HG03520 (cell line): ENCODE measurements around the gene INSR.
"Not testable (repeated sequence)": the region's sequence is repeated elsewhere in the genome, so short reads cannot be mapped to it uniquely, and the experiment has no call there.

Source experiments
- ATAC-seq: cut with Tn5 transposase; IDR thresholded peaks from one replicate; pipeline ENCODE4 v1.9.1; 2021; ENCODE audit warnings: mild to moderate bottlenecking, moderate library complexity; ENCODE audit not compliant: unreplicated experiment

The INSR gene

DNA sequence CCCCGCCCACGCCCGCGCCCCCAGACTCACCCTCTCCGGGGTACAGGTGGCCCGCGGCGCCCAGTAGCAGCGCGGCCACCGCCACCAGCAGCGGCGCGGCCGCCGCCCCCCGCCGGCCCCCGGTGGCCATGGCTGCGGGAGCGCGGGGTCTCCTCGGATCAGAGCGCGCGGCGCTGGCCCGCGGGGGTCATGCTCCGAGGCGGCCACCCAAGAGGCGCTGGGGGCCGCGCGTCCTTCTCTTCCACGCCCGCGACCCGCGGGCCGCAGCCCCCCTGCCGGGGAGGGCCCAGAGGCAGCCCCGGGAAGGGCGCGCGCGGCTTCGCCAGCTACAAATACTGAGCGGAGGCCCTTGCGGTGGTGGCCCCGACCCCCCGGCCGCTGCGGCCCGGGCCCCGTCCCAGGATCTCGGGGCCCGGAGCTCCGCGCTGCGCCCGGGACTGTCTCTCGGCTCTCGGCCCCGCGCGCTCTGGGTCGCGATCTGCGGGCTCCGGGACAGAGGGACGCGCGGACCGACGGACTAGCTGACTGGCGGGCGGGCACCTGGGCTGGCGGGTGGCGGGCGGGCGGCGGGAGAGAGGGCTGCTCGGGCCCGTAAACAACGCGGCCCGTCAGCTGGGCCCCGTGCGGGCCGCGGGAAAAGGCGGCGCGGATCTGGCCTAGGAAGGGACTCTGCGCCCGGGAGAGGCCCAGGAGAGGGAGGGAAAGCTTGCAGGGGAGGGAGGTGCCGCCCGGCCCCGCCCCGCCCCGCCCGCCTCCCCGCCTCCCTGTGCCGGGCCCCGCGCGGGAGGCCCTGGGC, at the start of gene INSR:
Gene INSR (minus strand): TSS at position 653 of the 796 bp plus-strand sequence. CDS start 523 bp downstream, at position 130.
- peak; percentile 57 for ATAC-seq

DNA sequence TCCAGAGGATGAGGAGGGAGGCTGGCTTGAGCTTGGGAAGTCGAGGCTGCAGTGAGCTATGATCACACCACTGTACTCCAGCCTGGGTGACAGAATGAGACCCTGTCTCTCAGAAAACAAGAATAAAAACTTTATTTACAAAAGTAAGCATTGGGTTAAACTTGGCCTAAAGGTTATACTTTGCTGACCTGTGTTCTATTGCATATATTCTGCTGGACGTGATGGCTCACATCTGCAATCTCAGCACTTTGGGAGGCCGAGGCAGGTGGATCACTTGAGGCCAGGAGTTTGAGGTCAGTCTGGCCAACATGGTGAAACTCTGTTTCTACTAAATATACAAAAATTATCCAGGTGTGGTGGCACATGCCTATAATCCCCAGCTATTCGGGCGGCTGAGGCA, 47.9 kb upstream of the INSR start:
- ATAC-seq = no peak

DNA sequence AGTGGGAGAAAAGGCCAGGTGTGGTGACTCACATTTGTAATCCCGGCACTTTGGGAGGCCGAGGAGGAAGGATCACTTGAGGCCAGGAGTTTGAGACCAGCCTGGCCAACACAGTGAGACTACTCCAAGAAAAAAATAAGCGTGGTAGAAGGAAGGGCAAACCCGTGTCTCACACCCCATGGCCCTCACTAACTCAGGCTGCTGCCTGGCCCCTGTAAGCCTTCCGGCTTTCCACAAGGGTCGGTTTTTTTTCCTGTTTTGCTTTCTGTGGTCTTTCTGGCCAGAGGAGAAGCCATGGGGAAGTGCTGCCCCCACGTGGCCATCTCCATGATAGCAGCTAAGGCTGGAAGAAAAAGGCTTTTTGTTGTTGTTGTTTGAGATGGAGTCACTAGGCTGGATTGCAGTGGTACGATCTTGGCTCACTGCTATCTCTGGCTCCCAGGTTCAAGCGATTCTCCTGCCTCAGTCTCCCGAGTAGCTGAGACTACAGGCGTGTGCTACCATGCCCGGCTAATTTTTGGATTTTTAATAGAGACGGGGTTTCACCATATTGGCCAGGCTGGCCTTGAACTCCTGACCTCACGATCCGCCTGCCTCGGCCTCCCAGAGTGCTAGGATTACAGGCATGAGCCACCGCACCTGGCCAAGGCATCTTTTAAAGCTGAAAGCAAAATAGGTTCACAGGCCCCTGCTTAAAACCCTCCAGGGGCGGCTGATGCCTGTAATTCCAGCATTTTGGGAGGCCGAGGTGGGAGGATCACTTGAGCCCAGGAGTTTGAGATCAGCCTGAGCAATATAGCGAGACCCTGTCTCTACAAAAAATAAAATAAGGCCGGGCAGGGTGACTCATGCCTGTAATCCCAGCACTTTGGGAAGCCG, 47.0 kb upstream of the INSR start:
- no peak for ATAC-seq

DNA sequence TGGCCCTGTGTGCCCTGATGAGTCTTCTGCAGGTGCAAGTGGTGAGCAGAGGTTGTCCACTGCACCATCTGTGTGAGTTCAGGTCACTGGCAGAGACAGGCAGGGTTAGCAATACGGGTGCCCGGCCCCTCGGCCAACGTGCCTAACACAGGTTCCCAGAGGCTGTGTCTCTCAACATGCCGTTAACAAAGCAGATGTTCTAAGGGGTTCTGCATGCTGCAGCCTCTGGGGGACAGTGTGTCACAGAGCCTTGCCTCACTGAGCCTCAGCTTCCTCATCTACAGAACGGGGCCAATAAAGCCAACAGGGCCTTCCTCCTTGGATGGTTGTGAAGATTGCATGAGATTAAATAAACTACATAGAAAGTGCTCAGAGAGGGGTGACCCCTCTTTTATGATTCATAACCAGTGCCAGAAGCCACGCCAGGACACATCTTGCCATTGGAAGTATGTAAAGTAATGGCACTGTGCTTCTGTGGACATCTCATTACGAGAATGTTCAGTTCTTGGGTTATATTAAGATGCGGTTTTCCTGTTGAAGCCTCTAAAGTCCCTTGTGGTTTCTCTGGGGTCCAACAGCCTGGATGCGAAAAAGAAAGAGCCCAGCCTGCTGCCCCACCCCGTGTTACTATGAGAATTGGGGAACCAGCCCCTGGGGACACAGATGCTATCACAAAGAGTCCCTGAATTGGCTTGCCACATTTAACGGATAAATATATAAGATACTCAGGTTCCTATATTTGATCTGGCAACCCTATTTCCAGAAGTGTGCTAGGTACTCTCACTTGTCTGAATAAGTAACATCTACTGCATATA, 43.4 kb upstream of the INSR start:
- ATAC-seq = peak; percentile 77

DNA sequence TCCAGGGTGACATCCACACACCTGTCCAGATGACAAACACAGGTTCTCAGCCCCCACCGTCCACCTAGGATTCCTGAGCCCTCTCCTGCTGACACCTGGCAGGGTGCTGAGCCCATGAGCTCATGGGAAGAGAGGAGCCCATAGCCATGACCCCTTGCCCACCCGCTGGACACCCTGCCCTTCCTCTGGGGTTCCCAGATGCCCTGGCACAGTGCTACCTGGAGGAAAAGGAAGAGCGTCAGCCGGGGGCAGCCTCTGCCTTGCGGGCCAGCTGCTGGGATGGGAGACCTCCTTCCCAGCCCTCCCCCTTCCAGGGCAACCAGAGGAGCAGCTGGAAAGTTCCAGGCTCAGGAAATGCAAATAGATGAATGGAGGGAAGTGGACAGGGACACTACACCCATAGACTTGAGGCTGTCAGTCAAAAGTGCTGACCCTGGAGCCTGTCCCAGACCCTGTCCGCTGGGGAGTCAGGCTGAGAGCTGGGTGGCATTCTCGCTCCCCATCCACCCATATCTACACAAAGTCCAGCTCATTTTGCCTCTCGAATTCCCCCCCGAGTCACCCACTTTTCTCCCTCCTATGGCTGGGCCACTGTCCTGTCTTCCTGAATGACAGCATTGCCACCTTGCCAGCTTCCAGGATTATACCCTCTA, 42.2 kb upstream of the INSR start:
- no peak for ATAC-seq

DNA sequence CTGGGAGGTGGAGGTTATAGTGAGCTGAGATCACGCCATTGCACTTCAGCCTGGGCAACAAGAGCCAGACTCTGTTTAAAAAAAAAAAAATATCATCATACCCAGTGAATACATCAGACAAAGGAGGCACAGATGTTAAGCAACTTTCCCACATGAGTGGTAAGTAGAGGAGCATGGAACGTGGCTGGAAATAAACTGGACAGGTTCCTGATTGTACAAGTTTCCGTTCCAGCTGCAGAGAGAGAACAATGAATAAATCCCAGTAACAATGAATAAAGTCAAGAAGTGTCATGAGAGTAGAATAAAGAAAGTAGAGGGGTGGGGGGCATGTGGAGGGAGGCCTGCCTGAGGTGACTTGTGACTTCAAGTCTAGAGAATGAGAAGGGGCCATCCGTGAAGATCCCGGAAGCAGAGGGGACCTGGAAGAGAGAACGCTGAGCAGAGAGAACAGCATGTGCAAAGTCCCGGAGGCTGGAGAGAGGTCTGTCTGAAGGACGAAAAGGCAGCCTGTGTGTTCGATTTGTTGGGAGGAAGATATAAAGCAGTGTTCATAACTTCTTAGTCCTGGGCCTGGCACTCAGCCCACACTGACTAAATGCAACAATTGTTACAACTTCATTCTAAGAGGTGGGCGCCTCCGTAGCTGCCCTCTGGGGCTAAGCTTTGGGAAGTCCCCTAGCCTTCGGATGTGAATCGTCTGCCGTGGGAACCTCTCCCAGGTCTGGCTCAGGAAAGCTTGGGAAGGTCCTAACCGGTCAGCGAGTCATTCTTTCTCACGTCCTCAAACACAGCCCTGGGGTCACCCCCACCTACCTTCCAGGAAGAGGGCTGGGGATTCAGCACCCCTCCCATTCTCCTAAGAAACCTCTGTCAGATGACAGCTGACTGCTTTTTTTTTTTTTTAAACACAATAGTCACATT, 39.2 kb upstream of the INSR start:
- ATAC-seq = no peak

DNA sequence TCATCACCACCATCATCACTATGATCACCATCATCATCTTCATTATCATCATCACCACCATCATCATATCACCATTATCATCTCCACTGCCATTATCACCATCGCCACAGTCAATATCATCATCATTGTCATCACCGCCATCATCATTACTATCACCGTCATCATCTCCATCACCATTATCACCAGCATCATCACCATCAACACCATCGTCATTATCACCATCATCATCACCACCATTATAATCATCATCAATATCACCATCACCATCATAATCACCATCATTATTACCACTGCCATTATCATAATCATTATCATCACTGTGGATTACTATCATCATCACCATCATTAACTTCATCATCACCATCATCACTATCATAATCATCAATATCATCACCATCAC, 37.2 kb upstream of the INSR start:
- ATAC-seq = no peak

DNA sequence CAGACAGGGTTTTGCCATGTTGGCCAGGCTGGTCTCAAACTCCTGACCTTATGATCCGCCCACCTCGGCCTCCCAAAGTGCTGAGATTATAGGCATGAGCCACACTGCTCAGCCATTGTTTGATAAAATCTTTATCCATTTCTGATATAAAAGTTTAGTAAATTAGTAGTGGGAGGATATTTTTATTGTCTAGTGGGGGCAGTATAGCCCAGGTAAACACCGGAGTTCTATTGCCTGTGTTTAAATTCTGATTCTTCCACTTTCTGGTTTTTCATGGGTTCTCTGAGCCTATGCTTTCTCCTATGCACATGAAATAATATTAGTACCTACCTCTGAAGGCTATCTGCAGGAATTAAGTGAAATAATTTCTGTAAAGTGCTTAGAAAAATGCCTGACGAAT, 34.4 kb upstream of the INSR start:
- ATAC-seq = no peak

DNA sequence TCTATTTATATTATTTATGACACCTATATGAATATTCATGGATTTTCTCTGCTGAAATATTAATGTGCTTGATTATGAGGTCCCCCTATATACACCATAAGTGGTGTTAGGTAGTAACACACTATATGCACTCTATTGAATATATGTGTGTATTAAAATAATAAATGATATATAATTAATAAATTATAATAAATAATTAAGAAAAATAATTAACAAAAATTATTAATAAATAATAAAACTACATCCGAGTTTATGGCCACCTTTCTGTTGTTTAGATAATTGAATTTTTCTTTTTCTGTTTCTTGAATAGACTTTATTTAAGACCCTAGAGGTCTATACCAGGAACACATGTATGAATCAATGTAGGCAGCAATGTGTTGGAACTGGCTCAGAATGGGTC, 33.6 kb upstream of the INSR start:
- no peak for ATAC-seq

DNA sequence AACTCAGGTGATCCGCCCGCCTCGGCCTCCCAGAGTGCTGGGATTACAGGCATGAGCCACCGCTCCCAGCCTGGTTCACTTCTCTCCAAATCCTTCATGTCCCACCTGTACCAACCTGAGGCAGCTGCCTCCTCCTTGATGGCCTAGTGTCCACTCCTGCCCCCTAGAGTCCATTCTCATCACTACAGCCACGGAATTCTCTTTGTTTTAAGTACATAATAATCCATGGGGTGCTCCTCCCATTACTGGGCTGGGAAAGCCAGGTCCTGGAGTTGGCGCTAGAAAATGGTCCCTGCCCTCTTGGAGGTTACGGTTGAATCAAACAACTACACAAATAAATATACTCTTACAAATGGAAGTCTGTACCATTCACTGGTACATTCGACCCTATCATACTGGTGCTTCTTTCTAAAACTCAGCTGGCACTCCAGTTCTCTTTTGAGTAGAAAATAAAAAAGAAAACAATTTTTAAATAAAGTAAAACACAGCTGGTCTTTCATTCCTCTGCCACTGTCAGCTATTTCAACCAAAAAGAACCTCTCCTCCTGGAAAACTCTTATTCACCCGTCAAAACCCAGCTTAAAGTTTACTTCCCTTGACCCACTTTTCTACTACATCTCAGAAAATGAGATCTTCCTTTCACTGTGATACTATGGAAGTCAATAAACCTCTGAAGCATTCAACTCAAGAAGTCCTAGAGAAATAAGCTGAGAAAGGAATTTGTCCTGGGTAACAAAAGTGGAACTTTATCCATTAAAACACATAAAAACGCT, 32.1 kb upstream of the INSR start:
- no peak for ATAC-seq

DNA sequence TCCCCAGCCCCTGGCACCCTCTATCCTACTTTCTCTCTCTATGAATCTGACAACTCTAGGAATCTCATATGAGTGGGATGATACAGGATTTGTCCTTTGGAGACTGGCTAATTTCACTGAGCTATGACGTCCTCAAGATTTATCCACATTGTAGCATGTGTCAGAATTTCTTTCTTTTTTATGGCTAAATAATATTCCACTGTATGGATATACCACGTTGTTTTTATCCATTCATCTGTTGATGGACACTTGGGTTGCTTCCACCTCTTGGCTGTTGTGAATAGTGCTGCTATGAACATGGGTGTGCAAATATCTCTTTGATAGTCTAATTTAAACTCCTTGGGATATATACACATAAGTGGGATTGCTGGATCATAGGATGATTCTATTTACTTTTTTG, 24.0 kb upstream of the INSR start:
- ATAC-seq = no peak

DNA sequence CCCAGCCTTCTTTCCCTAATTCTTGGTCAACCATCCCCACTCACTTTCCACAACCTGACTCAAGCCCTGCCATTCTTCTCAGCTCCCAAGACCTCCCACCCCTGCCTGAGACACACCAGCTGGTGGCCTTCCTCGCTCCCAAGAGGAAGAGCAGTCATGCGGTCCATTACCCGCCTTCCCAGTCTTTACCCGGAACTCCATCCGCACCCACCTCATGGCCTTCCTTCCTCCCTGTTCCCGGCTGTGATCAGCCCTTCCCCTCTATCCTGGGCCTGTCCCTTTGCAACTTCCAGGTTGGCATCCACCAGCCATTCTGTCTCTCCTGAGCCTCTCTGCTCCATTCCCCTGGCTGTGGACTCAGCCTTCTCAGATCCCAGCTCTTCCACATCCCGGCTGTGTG, 18.6 kb upstream of the INSR start:
- ATAC-seq = no peak

DNA sequence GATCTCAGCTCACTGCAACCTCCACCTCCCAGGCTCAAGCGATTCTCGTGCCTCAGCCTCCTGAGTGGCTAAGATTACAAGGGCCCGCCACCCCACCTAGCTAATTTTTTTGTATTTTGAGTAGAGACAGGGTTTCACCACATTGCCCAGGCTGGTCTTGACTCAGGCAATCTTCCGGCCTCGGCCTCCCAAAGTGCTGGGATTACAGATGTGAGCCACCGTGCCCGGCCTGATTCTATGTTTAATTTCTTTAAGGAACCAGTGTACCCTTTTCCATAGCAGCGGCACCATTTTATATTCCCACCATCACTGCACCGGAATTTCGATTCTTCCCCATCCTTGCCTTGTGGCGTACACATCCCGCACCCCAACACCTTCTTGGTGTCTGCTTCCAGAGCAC, 17.7 kb upstream of the INSR start:
- ATAC-seq = no peak

DNA sequence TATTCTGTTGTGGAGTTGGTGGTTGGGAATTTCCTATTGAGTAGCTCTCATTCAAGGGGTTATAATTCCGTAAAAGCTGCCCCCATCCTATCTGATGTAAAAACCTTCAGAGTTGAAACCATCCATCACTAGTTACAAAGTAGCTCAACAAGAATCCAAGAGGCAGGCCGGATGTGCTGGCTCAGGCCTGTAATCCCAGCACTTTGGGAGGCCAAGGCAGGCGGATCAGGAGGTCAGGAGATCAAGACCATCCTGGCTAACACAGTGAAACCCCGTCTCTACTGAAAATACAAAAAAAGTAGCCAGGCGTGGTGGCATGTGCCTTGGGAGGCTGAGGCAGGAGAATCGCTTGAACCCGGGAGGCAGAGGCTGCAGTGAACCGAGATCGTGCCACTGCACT, 14.1 kb upstream of the INSR start:
- ATAC-seq = not testable (repeated sequence)

DNA sequence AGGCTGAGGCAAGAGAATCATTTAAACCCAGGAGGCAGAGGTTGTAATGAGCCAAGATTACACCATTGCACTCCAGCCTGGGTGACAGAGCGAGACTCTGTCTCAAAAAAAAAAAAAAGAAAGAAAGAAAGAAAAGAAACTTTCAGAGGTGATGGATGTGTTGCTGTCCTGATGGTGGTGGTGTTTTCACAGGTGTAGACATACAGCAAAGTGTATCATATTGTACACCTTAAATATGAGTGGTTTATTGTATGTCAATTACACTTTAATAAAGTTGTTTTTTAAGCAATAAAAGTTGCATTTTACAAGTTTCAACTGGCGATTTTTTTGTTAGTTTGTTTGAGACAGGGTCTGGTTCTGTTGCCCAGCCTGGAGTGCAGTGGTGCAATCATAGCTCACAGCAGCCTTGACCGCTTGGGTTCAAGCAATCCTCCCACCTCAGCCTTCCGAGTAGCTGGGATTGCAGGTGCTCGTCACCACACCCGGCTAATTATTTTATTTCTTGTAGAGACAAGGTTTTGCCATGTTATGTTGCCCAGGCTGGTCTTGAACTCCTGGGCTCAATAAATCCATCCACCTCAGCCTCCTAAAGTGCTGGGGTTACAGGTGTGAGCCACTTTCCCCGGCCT, 13.5 kb upstream of the INSR start:
- no peak for ATAC-seq

DNA sequence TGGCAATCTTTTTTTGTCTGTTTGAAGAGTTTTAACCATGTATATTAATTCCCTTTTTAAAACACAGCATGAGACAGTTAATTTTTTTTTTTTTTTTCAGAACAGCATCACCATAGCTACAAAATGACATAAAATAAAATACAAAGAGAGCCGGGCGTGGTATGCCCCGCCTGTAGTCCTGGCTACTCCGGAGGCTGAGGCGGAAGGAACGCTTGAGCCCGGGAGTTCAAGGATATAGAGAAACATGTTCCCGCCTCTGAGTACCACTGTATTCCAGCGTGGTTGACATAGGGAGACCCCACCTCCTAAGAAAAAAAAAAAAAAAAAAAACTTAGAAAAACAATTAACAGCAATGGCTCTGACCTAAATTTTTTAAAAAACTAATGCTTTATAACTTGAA, 10.0 kb upstream of the INSR start:
- no peak for ATAC-seq

DNA sequence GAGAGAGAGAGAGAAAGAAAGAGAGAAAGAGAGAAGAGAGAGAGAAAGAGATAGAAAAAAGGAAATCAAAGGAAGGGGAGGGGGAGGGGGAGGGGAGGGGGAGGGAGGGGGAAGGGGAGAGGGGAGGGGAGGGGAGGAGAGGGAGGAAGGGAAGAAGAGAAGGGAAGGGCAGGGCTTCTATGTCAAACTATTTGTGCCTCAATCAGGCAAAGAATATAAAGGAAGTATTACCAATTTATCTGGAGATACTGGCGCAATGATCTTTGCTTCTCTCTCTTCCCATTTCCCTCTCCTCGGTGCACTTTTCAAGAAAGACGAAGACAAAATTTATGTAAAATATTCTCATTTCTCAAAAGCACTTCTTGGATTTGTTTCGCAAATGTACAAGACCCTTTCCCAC, 9.3 kb upstream of the INSR start:
- no peak for ATAC-seq

DNA sequence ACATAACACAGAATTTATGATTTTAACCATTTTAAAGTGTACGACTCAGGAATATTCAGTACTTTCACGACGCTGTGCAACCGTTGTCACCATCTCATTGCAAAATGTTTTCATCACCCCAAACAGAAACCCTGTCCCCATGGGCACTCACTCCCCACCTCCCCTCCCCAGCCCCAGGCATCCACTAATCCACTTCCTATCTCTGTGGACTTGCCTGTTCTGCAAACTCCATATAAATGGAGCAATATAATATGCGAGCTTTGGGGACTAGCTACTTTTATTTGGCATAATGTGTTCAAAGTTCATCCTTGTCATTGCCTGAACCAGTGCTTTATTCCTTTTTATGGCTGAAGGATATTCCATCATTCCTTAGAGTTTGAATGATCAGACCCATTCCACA, 7.3 kb upstream of the INSR start:
- no peak for ATAC-seq

DNA sequence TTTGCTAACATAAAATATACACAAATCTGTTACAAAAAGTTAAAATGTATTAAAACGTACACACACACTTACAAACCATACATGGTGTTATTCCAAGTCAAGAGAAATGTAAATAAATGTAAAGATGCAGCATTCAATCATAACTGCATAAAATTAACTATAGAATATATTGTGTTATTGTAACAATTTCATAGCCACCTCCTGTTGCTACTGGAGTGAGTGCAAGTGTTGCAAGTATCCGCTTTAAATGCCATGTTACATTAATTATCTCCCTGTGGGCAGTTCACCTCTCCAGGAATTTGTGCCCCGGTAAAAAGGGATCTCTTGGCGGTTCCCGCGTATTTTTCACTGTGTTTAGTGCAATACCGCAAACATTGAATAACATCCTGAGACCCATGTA, 3.5 kb upstream of the INSR start:
- ATAC-seq = no peak
